Midbrain (tissue), 1 donor: ENCODE measurements around the gene MAG.
"Not testable (repeated sequence)": the region's sequence is repeated elsewhere in the genome, so short reads cannot be mapped to it uniquely, and the experiment has no call there.

ENCODE experiments used
- DNase-seq: peaks from one replicate; lab custom pipeline; 2025; lab: John Stamatoyannopoulos, UW

The MAG gene

GRCh38 chr19:35346193-35347052, 54.5 kb downstream of the MAG start:
- no peak for DNase-seq

- DNase-seq = no peak
Observed at GRCh38 chr19:35347171-35347929, 55.4 kb downstream of the MAG start, which contains the start of gene FFAR1. Gene FFAR1, plus strand, starts transcription at chr19:35347902. Its CDS starts 3,650 bp downstream, at chr19:35351552.

DNA sequence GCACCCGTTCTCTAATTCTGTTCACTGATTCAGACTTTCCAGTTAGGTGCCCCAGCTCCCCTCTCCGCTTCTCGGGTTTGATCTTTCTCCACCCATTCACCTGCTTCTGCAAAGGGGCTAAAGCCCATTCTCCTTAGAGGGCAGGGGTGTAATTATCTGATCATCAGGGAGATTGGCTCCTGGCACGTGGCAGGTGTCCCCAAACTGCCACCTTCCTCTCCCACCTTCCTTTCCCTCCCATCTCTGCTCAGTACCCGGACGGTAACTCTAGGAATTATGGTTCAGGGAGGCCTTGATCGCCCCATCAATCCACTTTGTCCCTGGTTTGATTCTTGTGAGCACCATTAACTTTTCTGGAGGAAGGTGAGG, 56.0 kb downstream of the MAG start:
- no peak for DNase-seq

- no peak for DNase-seq
Observed at GRCh38 chr19:35348911-35349611, 57.1 kb downstream of the MAG start.

GRCh38 chr19:35349614-35350521, 57.9 kb downstream of the MAG start:
- no peak for DNase-seq

GRCh38 chr19:35350591-35350990, 58.6 kb downstream of the MAG start:
- DNase-seq = no peak

GRCh38 chr19:35351411-35352176, 59.6 kb downstream of the MAG start:
- no peak for DNase-seq

DNA sequence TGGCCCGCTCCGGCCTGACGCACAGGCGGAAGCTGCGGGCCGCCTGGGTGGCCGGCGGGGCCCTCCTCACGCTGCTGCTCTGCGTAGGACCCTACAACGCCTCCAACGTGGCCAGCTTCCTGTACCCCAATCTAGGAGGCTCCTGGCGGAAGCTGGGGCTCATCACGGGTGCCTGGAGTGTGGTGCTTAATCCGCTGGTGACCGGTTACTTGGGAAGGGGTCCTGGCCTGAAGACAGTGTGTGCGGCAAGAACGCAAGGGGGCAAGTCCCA, 60.2 kb downstream of the MAG start:
- DNase-seq = no peak

- DNase-seq = peak; percentile 78
Observed at GRCh38 chr19:35352448-35353304, 60.7 kb downstream of the MAG start.

GRCh38 chr19:35353635-35354034, 61.7 kb downstream of the MAG start:
- DNase-seq = no peak

DNA sequence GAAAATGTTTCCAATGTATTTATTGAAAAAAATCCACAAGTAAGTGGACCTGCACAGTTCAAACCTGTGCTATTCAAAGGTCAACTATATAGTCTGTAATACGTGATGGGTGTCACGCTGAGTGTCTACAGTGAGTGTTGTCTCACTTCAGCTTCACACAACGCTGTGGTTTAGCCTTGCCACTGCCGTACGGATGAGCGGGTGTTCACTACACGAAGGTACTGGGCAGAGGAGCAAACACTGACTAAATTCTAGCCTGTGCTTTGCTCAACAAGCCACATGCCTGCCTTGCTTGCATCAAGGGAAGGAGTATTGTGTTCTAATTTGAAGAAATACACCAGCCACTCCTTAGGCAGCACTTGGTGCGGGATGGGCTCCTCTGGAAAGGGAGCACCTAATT, 62.9 kb downstream of the MAG start:
- no peak for DNase-seq

GRCh38 chr19:35355791-35356460, 64.0 kb downstream of the MAG start:
- no peak for DNase-seq

- peak; percentile 42 for DNase-seq
Observed at GRCh38 chr19:35357867-35358573, 66.1 kb downstream of the MAG start, which contains the start of gene FFAR3. Gene FFAR3, plus strand, starts transcription at chr19:35358460. Its CDS starts 431 bp downstream, at chr19:35358891.

DNA sequence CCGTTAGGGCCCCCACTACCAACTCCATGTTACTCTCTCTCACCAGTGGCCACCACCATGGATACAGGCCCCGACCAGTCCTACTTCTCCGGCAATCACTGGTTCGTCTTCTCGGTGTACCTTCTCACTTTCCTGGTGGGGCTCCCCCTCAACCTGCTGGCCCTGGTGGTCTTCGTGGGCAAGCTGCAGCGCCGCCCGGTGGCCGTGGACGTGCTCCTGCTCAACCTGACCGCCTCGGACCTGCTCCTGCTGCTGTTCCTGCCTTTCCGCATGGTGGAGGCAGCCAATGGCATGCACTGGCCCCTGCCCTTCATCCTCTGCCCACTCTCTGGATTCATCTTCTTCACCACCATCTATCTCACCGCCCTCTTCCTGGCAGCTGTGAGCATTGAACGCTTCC, 66.9 kb downstream of the MAG start:
- DNase-seq = not testable (repeated sequence)

DNA sequence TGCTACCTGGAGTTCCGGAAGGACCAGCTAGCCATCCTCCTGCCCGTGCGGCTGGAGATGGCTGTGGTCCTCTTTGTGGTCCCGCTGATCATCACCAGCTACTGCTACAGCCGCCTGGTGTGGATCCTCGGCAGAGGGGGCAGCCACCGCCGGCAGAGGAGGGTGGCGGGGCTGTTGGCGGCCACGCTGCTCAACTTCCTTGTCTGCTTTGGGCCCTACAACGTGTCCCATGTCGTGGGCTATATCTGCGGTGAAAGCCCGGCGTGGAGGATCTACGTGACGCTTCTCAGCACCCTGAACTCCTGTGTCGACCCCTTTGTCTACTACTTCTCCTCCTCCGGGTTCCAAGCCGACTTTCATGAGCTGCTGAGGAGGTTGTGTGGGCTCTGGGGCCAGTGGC, 67.4 kb downstream of the MAG start:
- DNase-seq = not testable (repeated sequence)

GRCh38 chr19:35360081-35360480, 68.1 kb downstream of the MAG start:
- not testable (repeated sequence) for DNase-seq

DNA sequence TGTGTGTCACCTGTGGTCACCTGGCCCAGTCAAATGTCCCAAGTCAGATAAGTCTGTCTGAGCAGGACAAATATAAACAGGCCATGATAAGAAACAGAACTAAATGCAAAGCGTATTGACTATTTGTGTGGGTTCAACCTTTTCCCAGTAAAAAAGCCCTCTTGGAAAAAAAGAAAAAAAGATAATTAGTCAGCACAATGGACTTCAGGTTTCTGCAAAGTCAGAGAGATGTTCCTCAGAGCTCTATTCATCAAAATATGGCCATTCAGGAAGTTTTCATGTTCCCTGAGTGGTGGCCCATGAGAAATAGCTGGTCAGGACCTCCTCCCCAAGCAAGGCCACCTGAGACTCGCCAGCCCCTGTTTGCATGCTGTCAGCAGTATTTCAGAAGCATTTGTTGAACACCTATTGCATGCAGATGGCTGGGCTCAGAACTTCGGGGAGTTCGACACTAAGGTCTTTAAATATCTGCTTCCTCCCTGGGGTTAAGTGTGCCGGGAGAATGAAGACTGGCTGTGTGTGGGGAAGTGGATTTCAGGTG, 69.0 kb downstream of the MAG start:
- DNase-seq = no peak

DNA sequence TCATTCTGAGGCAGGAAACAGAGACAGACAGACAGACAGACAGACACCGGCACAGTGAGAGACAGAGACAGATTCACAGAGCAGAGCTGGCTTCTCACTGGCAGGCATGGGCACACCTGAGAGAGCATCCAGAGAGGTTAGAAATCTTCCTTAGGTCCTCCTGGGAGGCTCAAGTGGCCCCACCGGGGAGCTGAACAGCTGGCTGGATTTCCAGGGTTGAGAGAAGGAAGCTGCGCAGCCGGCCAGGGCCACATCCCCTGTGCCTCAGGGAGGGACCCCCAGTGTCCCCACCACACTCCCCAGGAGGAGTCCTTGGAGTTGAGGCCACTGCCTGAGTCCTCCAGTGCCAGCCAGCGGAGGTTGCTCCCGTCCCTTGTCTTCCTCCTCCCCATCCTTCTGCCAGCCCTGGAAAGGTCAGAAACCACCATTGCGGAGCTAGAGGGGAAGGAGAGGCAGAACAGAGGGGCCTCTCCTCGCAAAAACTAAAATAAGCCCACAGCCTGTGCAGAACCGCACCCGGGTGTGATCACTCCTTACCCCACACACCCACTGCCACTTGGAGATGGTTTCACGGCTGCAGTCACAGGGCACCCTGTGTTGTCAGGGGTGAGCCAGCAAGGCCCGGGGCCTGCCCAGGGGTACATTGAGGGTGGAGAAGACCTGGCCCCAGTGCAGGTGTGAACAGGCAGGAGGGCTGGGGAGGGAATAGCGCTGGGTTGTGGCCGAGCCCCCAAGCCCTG, 70.5 kb downstream of the MAG start:
- no peak for DNase-seq
